H1 (cell line): ENCODE measurements around the gene CHST11. TPM values are rescaled to one million over a fixed set of nuclear protein-coding genes. Genes with fewer than 3 reads are reported as not detected.

Experiments
- CTCF ChIA-PET: fragments of 300-600 bp; sonication (Branson Sonifier 250); formaldehyde crosslinking; loops from one replicate; lab custom pipeline; 2021; ENCODE audit not compliant: partially characterized antibody; lab: Charles Lee
- POLR2A ChIA-PET: fragments of 300-600 bp; sonication (Branson Sonifier 250); formaldehyde crosslinking; loops from one replicate; lab custom pipeline; 2021; ENCODE audit warnings: inconsistent platforms; ENCODE audit not compliant: partially characterized antibody; lab: Charles Lee
- DNase-seq, 2 experiments: peaks; one replicate each; pipeline versions ENCODE4 v3.0.0 to v3.0.0-alpha.2; 2010 to 2022; ENCODE audit warnings: low spot score in 2 of 2, low read depth in 1 of 2, mixed read lengths in 1 of 2
- FAIRE-seq: peaks from 2 replicates; lab custom pipeline; 2011; peaks lifted over from hg19 to GRCh38; lab: Jason Lieb, UNC
- H2AFZ ChIP-seq: 2 replicates; pipeline ENCODE4 v1.8.1; 2012; ENCODE audit warnings: low read length, inconsistent platforms
- H2AK5ac ChIP-seq: 2 replicates; pipeline ENCODE4 v1.6.1; 2013; ENCODE audit warnings: low read depth, low read length
- H2BK120ac ChIP-seq: replicated peaks from 2 replicates; pipeline ENCODE3; 2013; ENCODE audit warnings: low read depth, low read length, inconsistent platforms
- H2BK12ac ChIP-seq: 2 replicates; pipeline ENCODE4 v1.6.1; 2013; ENCODE audit warnings: low read depth, low read length
- H2BK15ac ChIP-seq: 2 replicates; pipeline ENCODE4 v1.6.1; 2013; ENCODE audit warnings: low read length
- H2BK20ac ChIP-seq: 2 replicates; pipeline ENCODE4 v1.6.1; 2013; ENCODE audit warnings: low read length
- H2BK5ac ChIP-seq: 2 replicates; pipeline ENCODE4 v1.6.1; 2013; ENCODE audit warnings: low read depth, low read length
- H3K14ac ChIP-seq: 2 replicates; pipeline ENCODE4 v1.6.1; 2013; ENCODE audit warnings: inconsistent platforms; ENCODE audit not compliant: insufficient read length
- H3K18ac ChIP-seq: 2 replicates; pipeline ENCODE4 v1.6.1; 2013; ENCODE audit warnings: low read length; ENCODE audit errors: extremely low read depth
- H3K23ac ChIP-seq: 2 replicates; pipeline ENCODE4 v1.6.1; 2013; ENCODE audit warnings: inconsistent platforms; ENCODE audit not compliant: insufficient read length
- H3K23me2 ChIP-seq: 2 replicates; pipeline ENCODE4 v1.6.1; 2013; ENCODE audit warnings: low read depth, low read length
- H3K27ac ChIP-seq: 2 replicates; pipeline ENCODE4 v1.6.1; 2011; ENCODE audit warnings: low read depth, low read length, inconsistent platforms
- H3K27me3 ChIP-seq, 4 experiments: replicated peaks in 1 of 4; 1 replicate in 1 of 4; 2 replicates in 3 of 4; pipeline versions ENCODE4 v1.6.1 to v1.8.1; 2011 to 2013; ENCODE audit warnings: low read length in 3 of 4, mild to moderate bottlenecking in 3 of 4, inconsistent platforms in 2 of 4, mixed read lengths in 2 of 4, moderate library complexity in 1 of 4; ENCODE audit not compliant: control insufficient read depth in 3 of 4, insufficient read depth in 3 of 4; ENCODE audit errors: extremely low read depth in 1 of 4
- H3K36me3 ChIP-seq, 4 experiments: 2 replicates each; pipeline versions ENCODE4 v1.6.1 to v1.8.1; 2011 to 2013; ENCODE audit warnings: mild to moderate bottlenecking in 4 of 4, low read length in 3 of 4, moderate library complexity in 2 of 4, control low read depth in 1 of 4, inconsistent platforms in 1 of 4; ENCODE audit not compliant: insufficient read depth in 4 of 4, control insufficient read depth in 2 of 4
- H3K4ac ChIP-seq: replicated peaks from 2 replicates; pipeline ENCODE3; 2013; ENCODE audit warnings: low read length, low read depth, mixed read lengths, inconsistent platforms; ENCODE audit not compliant: insufficient read length
- H3K4me1 ChIP-seq, 4 experiments: replicated peaks in 1 of 4; 1 replicate in 1 of 4; 2 replicates in 3 of 4; pipeline versions ENCODE4 v1.6.1 to v1.8.1; 2011 to 2013; ENCODE audit warnings: low read length in 3 of 4, inconsistent platforms in 2 of 4, mixed read lengths in 1 of 4; ENCODE audit not compliant: insufficient read depth in 4 of 4, control insufficient read depth in 3 of 4
- H3K4me2 ChIP-seq, 2 experiments: 2 replicates each; pipeline versions ENCODE4 v1.6.1 to v1.8.1; 2011 to 2013; ENCODE audit warnings: low read depth in 2 of 2, low read length in 2 of 2, control low read depth in 1 of 2, inconsistent platforms in 1 of 2, mild to moderate bottlenecking in 1 of 2; ENCODE audit not compliant: insufficient read depth in 1 of 2
- H3K4me3 ChIP-seq, 4 experiments: fragments of 200-600, 300-600 bp in 1 of 4; sonication (generic), shearing (Covaris generic), sonication (Bioruptor Twin) in 1 of 4; 2 replicates each; pipeline versions ENCODE4 v1.5.1 to v1.8.1; 2011 to 2016; ENCODE audit warnings: low read length in 4 of 4, low read depth in 3 of 4, control low read depth in 2 of 4, inconsistent platforms in 2 of 4, mild to moderate bottlenecking in 2 of 4, mixed read lengths in 1 of 4, moderate library complexity in 1 of 4; ENCODE audit not compliant: insufficient read depth in 2 of 4; ENCODE audit errors: extremely low read depth in 1 of 4
- H3K56ac ChIP-seq: replicated peaks from 2 replicates; pipeline ENCODE3; 2013; ENCODE audit warnings: low read depth, mild to moderate bottlenecking, mixed read lengths, low read length, inconsistent platforms; ENCODE audit not compliant: insufficient read length
- H3K79me1 ChIP-seq: 2 replicates; pipeline ENCODE4 v1.6.1; 2013; ENCODE audit warnings: low read depth, low read length, control low read depth
- H3K79me2 ChIP-seq, 2 experiments: 2 replicates each; pipeline versions ENCODE4 v1.6.1 to v1.8.1; 2012 to 2013; ENCODE audit warnings: low read length in 2 of 2, mild to moderate bottlenecking in 2 of 2, inconsistent platforms in 1 of 2; ENCODE audit not compliant: insufficient read depth in 2 of 2, control insufficient read depth in 1 of 2
- H3K9ac ChIP-seq, 4 experiments: replicated peaks in 1 of 4; 1 replicate in 1 of 4; 2 replicates in 3 of 4; pipeline versions ENCODE4 v1.6.1 to v1.8.1; 2011 to 2013; ENCODE audit warnings: low read depth in 3 of 4, low read length in 3 of 4, control low read depth in 2 of 4, mild to moderate bottlenecking in 2 of 4, moderate library complexity in 2 of 4, inconsistent platforms in 1 of 4; ENCODE audit errors: extremely low read depth in 1 of 4
- H3K9me3 ChIP-seq, 2 experiments: 2 replicates each; pipeline versions ENCODE4 v1.6.1 to v1.8.1; 2012 to 2013; ENCODE audit warnings: mild to moderate bottlenecking in 2 of 2, moderate library complexity in 2 of 2, control low read depth in 1 of 2, inconsistent platforms in 1 of 2, low read depth in 1 of 2, low read length in 1 of 2, mixed read lengths in 1 of 2; ENCODE audit not compliant: insufficient read depth in 2 of 2
- H4K20me1 ChIP-seq, 2 experiments: replicated peaks in 1 of 2; 2 replicates each; pipeline versions ENCODE3 to v1.8.1; 2011 to 2013; ENCODE audit warnings: inconsistent platforms in 2 of 2, low read length in 2 of 2, mild to moderate bottlenecking in 1 of 2; ENCODE audit not compliant: insufficient read depth in 2 of 2, control insufficient read depth in 1 of 2
- H4K5ac ChIP-seq: 2 replicates; pipeline ENCODE4 v1.6.1; 2013; ENCODE audit warnings: low read length, low read depth, mixed read lengths, inconsistent platforms; ENCODE audit not compliant: insufficient read length
- H4K8ac ChIP-seq: 2 replicates; pipeline ENCODE4 v1.8.0; 2013; ENCODE audit warnings: mild to moderate bottlenecking, moderate library complexity, low read length, inconsistent platforms; ENCODE audit not compliant: insufficient read depth; ENCODE audit errors: extremely low read depth
- H4K91ac ChIP-seq: replicated peaks from 2 replicates; pipeline ENCODE3; 2013; ENCODE audit warnings: low read length, mixed read lengths, inconsistent platforms; ENCODE audit not compliant: insufficient read length
- CHD2 ChIP-seq: IDR thresholded peaks from 2 replicates; pipeline ENCODE4 v1.6.1; 2012; ENCODE audit warnings: low read length, improper control_type of control experiment
- JUN ChIP-seq: IDR thresholded peaks from 2 replicates; pipeline ENCODE4 v1.6.1; 2011; ENCODE audit warnings: low read depth, mild to moderate bottlenecking, improper control_type of control experiment, low read length
- NANOG ChIP-seq: IDR thresholded peaks from 2 replicates; pipeline ENCODE4 v1.6.1; 2011; ENCODE audit warnings: low read length, low read depth, mild to moderate bottlenecking, inconsistent platforms; ENCODE audit not compliant: insufficient read depth, poor library complexity, severe bottlenecking
- SIX5 ChIP-seq: IDR thresholded peaks from 2 replicates; pipeline ENCODE4 v1.6.1; 2011; ENCODE audit warnings: mild to moderate bottlenecking, low read depth, low read length
- SP4 ChIP-seq: IDR thresholded peaks from 2 replicates; pipeline ENCODE4 v1.6.1; 2012; ENCODE audit warnings: low read length, inconsistent platforms
- SRF ChIP-seq: IDR thresholded peaks from 2 replicates; pipeline ENCODE4 v1.6.1; 2011; ENCODE audit warnings: mild to moderate bottlenecking, low read depth, low read length, moderate library complexity
- USF2 ChIP-seq: IDR thresholded peaks from 2 replicates; pipeline ENCODE4 v1.6.1; 2011; ENCODE audit warnings: low read length, improper control_type of control experiment
- WGBS, 2 experiments: shearing (Covaris generic) in 1 of 2; methylation state at CpG; one replicate each; pipeline versions ENCODE4 v1.1.6 to v1.1.7; 2013 to 2015; ENCODE audit warnings: low lambda C conversion rate in 2 of 2, mixed read lengths in 2 of 2, inconsistent platforms in 1 of 2, low coverage in 1 of 2, missing lambda C conversion rate in 1 of 2; ENCODE audit not compliant: insufficient replicate concordance in 2 of 2, insufficient coverage in 1 of 2, insufficient read length in 1 of 2; ENCODE audit errors: extremely low coverage in 1 of 2, missing lambda C conversion rate in 1 of 2; 5-methylcytosine and 5-hydroxymethylcytosine counted together
- long read RNA-seq, 2 experiments: library from RNA in 1 of 2; library from capped mRNA in 1 of 2; stranded (forward); transcript quantifications; one replicate each; pipeline ENCODE4 v2.0.0, GENCODE V29; 2021; ENCODE audit warnings: inconsistent platforms in 1 of 2
- polyA minus RNA-seq, 3 experiments: library from RNA; depleted of rRNA, polyadenylated mRNA; stranded (reverse); fragments of >200 nt; gene quantifications; 1 replicate in 2 of 3; 2 replicates in 1 of 3; pipeline ENCODE4 v1.2.3, GENCODE V29; 2011
- polyA plus RNA-seq, 7 experiments: library from polyadenylated mRNA; depleted of rRNA in 3 of 7; stranded (reverse) in 5 of 7; unstranded in 2 of 7; fragments of >200 nt in 5 of 7; fragments of 200-250 nt in 2 of 7; gene quantifications; 1 replicate in 5 of 7; 2 replicates in 1 of 7; 4 replicates in 1 of 7; pipeline versions ENCODE4 v1.2.1 to v1.2.3, GENCODE V29; 2011 to 2013; ENCODE audit warnings: missing spikeins in 2 of 7, mixed read lengths in 2 of 7
- total RNA-seq: library from RNA; stranded (reverse); fragmentation: NEBNext Ultra II Directional; extraction: Animal tissue kit (Norgen Biotek cat#: 25700); gene quantifications from 2 replicates; pipeline ENCODE4 v1.2.1, GENCODE V29; 2021
- TF ChIP-seq, protein P1 (sequence below): IDR thresholded peaks from 2 replicates; pipeline ENCODE4 v1.6.1; 2012; ENCODE audit warnings: inconsistent platforms

Gene CHST11
- total RNA-seq (14.4 and 15.5 TPM in 2 replicates), polyA plus RNA-seq (2011; rRNA removed) (20.8 and 22.7 TPM in 2 replicates), polyA minus RNA-seq (2011; rRNA and poly(A)+ RNA removed) (8.6 and 8.9 TPM in 2 replicates)
- polyA plus RNA-seq (2011; cell fraction: cytosol; rRNA removed) = 22.9 TPM
- 22.8 TPM for polyA plus RNA-seq (2011; cell fraction: nucleus; rRNA removed)
- 9.2 to 10.4 TPM (median 10.0 TPM) in 4 replicates for polyA plus RNA-seq (2012, experiment 1 of 2)
- 3.5 TPM for polyA plus RNA-seq (2012, experiment 2 of 2)
- 8.5 TPM for polyA plus RNA-seq (2013, experiment 1 of 2)
- 9.3 TPM for polyA plus RNA-seq (2013, experiment 2 of 2)
- 11.2 TPM for polyA minus RNA-seq (2011; cell fraction: cytosol; rRNA and poly(A)+ RNA removed)
- 19.0 TPM for polyA minus RNA-seq (2011; cell fraction: nucleus; rRNA and poly(A)+ RNA removed)
- long read RNA-seq, experiment 1, full-length matches to known transcripts = 8 of 17 reads
- long read RNA-seq, experiment 1, partial matches to known transcripts = 5 of 17 reads
- long read RNA-seq, experiment 1, other reads (novel, unspliced or antisense) = 4 of 17 reads
- long read RNA-seq, experiment 2, partial matches to known transcripts = 0 of 2 reads
- long read RNA-seq, experiment 2, other reads (novel, unspliced or antisense) = 2 of 2 reads

- Histone ChIP-seq H3K23me2 (peaks cover 13% of the 10 kb centered on the region), H2BK120ac (peak within 1 kb of the TSS; percentile 41), H3K56ac (no peak within 1 kb of the TSS), H4K20me1 (peaks cover 0 to 4% of the 10 kb centered on the region in 2 experiments), H3K27me3 (peaks cover 0 to 31% (median 18%) of the 10 kb centered on the region in 4 experiments; a peak in 6 of 7 replicates), H2AK5ac (no peak within 1 kb of the TSS), H2AFZ (peak within 1 kb of the TSS; percentile 78), H2BK5ac (peak within 1 kb of the TSS; percentile 6; the same call in 1 of the 2 replicates), H3K4me1 (peaks cover 9 to 17% (median 12%) of the 10 kb centered on the region in 4 experiments; a peak in 6 of 7 replicates), H3K36me3 (no peaks in the 10 kb centered on the region), H2BK20ac (0 out of 2 replicates have a peak within 1 kb of the TSS, but pooled peaks have one; percentile 72), H3K14ac (no peak within 1 kb of the TSS), H3K9ac (peak within 1 kb of the TSS; percentile 36 to 88 (median 53); a peak in 6 of 7 replicates), H3K79me1 (peaks cover 7% of the 10 kb centered on the region; the same call in 1 of the 2 replicates), H4K5ac (no peak within 1 kb of the TSS), H4K91ac (peak within 1 kb of the TSS; percentile 80), H4K8ac (peak within 1 kb of the TSS; percentile 72; the same call in 1 of the 2 replicates), H3K4me3 (peak within 1 kb of the TSS; percentile 61 to 98 (median 84)), H3K18ac (peak within 1 kb of the TSS; percentile 26; the same call in 1 of the 2 replicates), H3K4me2 (peak within 1 kb of the TSS; percentile 97 to 99), H3K4ac (no peak within 1 kb of the TSS), H3K27ac (no peak within 1 kb of the TSS), H3K79me2 (peaks cover 0 to 22% of the 10 kb centered on the region in 2 experiments; a peak in 2 of 4 replicates), H3K23ac (no peak within 1 kb of the TSS), H2BK12ac (no peak within 1 kb of the TSS), H2BK15ac (no peak within 1 kb of the TSS), H3K9me3 (no peaks in the 10 kb centered on the region)
- peak; percentile 71 to 90 for DNase-seq
- ChIA-PET POLR2A (interaction anchor here (0.7 to 3.3 kb wide), 12 partner anchors 26 to 239 kb away, joined by 3 to 10 read pairs (median 4); no protein-coding TSS in a partner anchor), CTCF (interaction anchor here (1.5 to 1.9 kb wide), 2 partner anchors 75 to 198 kb away, joined by 5 read pairs; no protein-coding TSS in a partner anchor)
- 2% methylated on average over 31 of the region's 47 CpGs; no CpG with 5 or more reads in 1 of the 2 experiments for WGBS, 2 experiments
- FAIRE-seq = no peak
- TF ChIP-seq CHD2 = no peak
- no peak for TF ChIP-seq USF2
- no peak for TF ChIP-seq SRF
- TF ChIP-seq, protein P1, sequence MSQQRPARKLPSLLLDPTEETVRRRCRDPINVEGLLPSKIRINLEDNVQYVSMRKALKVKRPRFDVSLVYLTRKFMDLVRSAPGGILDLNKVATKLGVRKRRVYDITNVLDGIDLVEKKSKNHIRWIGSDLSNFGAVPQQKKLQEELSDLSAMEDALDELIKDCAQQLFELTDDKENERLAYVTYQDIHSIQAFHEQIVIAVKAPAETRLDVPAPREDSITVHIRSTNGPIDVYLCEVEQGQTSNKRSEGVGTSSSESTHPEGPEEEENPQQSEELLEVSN = no peak
- TF ChIP-seq SP4 = peak; percentile 32
- TF ChIP-seq JUN = no peak
- no peak for TF ChIP-seq NANOG
- TF ChIP-seq SIX5 = no peak
Measured at GRCh38 chr12:104456417-104456949, at the start of gene CHST11. CHST11 (plus strand) TSS chr12:104456948.
